ENCODE data around the gene NFIB.

Gene NFIB

GRCh38 chr9:14214693-14215092 lies 99.2 kb downstream of the NFIB start:
- no peak overlapping the region for H3K4me3 ChIP-seq (ENCODE audit: low read length)
- no peaks in the 10 kb centered on the region for H3K9me2 ChIP-seq (replicated peaks; ENCODE audit: insufficient read depth, low read length)
- no peaks in the 10 kb centered on the region for H3K27me3 ChIP-seq (replicated peaks; ENCODE audit: insufficient read depth, low read length)
- H3K9ac ChIP-seq (ENCODE audit: low read length), result no peak overlapping the region
- TF ChIP-seq EZH2phosphoT487 (IDR thresholded peaks at IDR 0.05; ENCODE audit: low read length) (no peak), CTCF (IDR thresholded peaks at IDR 0.05; ENCODE audit: low read length) (no peak), EZH2 (optimal IDR thresholded peaks at IDR 0.05; ENCODE audit: low read depth, low read length) (no peak)
- no peaks in the 10 kb centered on the region for H3K79me2 ChIP-seq (ENCODE audit: low read length)
- no peak overlapping the region for H3K27ac ChIP-seq (ENCODE audit: low read length)
- H3K9me3 ChIP-seq (replicated peaks; ENCODE audit: insufficient read depth, low read length), result no peaks in the 10 kb centered on the region
- DNase-seq, result no peak
- no peaks in the 10 kb centered on the region for H4K20me1 ChIP-seq (ENCODE audit: insufficient read depth, low read length)
- no peak overlapping the region for H3K4me2 ChIP-seq (ENCODE audit: low read depth, low read length)
- H3K36me3 ChIP-seq (replicated peaks; ENCODE audit: insufficient read depth, low read length), result no peaks in the 10 kb centered on the region
- no peaks in the 10 kb centered on the region for H3F3A ChIP-seq (ENCODE audit: insufficient read depth, low read length)
- H2AFZ ChIP-seq (ENCODE audit: low read length), result no peak overlapping the region
- H3K4me1 ChIP-seq (ENCODE audit: low read length), result no peaks in the 10 kb centered on the region

DNA sequence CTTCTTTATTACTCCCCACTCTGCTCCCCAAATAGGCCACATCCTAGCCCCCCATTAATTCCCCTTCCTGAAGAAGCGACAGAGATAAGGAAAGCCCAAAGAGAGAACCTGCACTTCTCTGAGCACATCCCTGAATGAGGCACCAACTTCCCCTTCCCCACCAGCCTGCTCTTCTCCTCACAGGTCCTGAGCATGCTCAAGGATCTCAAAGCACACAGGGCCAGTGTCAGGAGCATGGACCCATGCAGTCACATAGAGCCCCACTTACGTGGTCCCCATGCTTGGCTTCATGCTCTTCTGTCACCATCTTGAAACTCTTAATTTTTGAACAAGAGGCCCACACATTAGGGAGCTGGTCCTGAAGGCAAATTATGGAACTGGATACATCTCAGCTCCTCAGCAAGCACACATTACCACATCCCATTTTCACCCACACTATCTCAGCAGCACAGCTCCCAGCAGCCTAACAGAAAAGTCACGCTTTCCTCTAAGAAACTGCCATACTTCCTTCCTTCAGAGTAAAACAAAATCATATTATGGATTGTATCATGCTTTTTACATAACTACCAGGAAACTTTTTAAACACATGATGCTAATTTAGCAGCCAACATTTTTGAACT lies 99.8 kb downstream of the NFIB start:
- DNase-seq, result no peak
- TF ChIP-seq EZH2 (optimal IDR thresholded peaks at IDR 0.05; ENCODE audit: low read depth, low read length), result no peak

DNA sequence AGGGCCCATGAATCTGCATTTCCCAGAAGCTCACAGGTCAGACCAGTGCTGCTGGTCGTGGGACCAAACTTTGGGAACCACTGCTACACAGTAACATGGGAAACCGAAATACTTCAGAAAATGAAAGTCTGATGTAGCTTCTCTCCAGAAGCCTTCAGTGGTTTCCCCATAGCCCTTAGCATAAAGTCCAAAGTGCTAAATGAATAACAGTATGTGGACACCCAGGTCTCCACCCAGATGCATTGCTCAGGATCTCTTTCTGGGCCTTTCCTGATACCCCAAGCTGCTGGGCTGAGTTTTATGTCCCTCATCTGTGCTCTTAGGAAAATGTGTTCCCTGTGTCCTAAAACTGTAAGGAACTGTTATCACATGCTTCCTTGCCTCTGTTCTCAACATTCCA lies 100.4 kb downstream of the NFIB start:
- Histone ChIP-seq H3K36me3 (replicated peaks; ENCODE audit: insufficient read depth, low read length) (no peaks in the 10 kb centered on the region), H3K27ac (ENCODE audit: low read length) (no peak overlapping the region), H3K9me2 (replicated peaks; ENCODE audit: insufficient read depth, low read length) (no peaks in the 10 kb centered on the region), H3K4me1 (ENCODE audit: low read length) (no peaks in the 10 kb centered on the region), H3K4me2 (ENCODE audit: low read depth, low read length) (no peak overlapping the region), H3K4me3 (ENCODE audit: low read length) (no peak overlapping the region), H3K9me3 (replicated peaks; ENCODE audit: insufficient read depth, low read length) (no peaks in the 10 kb centered on the region), H3K9ac (ENCODE audit: low read length) (no peak overlapping the region), H3K79me2 (ENCODE audit: low read length) (no peaks in the 10 kb centered on the region), H2AFZ (ENCODE audit: low read length) (no peak overlapping the region), H3K27me3 (replicated peaks; ENCODE audit: insufficient read depth, low read length) (no peaks in the 10 kb centered on the region), H3F3A (ENCODE audit: insufficient read depth, low read length) (no peaks in the 10 kb centered on the region), H4K20me1 (ENCODE audit: insufficient read depth, low read length) (no peaks in the 10 kb centered on the region)
- no peak for DNase-seq
- no peak for TF ChIP-seq CTCF (IDR thresholded peaks at IDR 0.05; ENCODE audit: low read length)
- TF ChIP-seq EZH2phosphoT487 (IDR thresholded peaks at IDR 0.05; ENCODE audit: low read length), result no peak
- TF ChIP-seq EZH2 (optimal IDR thresholded peaks at IDR 0.05; ENCODE audit: low read depth, low read length), result no peak

More for the DNA sequence above, 99.8 kb downstream of the NFIB start:
- Histone ChIP-seq H3K27ac (ENCODE audit: low read length) (no peak overlapping the region), H3K79me2 (ENCODE audit: low read length) (no peaks in the 10 kb centered on the region), H3K4me1 (ENCODE audit: low read length) (no peaks in the 10 kb centered on the region), H2AFZ (ENCODE audit: low read length) (no peak overlapping the region), H3K27me3 (replicated peaks; ENCODE audit: insufficient read depth, low read length) (no peaks in the 10 kb centered on the region), H3K9me3 (replicated peaks; ENCODE audit: insufficient read depth, low read length) (no peaks in the 10 kb centered on the region), H3K9ac (ENCODE audit: low read length) (no peak overlapping the region), H3K9me2 (replicated peaks; ENCODE audit: insufficient read depth, low read length) (no peaks in the 10 kb centered on the region), H3K4me2 (ENCODE audit: low read depth, low read length) (no peak overlapping the region), H3K36me3 (replicated peaks; ENCODE audit: insufficient read depth, low read length) (no peaks in the 10 kb centered on the region), H4K20me1 (ENCODE audit: insufficient read depth, low read length) (no peaks in the 10 kb centered on the region), H3F3A (ENCODE audit: insufficient read depth, low read length) (no peaks in the 10 kb centered on the region), H3K4me3 (ENCODE audit: low read length) (no peak overlapping the region)

DNA sequence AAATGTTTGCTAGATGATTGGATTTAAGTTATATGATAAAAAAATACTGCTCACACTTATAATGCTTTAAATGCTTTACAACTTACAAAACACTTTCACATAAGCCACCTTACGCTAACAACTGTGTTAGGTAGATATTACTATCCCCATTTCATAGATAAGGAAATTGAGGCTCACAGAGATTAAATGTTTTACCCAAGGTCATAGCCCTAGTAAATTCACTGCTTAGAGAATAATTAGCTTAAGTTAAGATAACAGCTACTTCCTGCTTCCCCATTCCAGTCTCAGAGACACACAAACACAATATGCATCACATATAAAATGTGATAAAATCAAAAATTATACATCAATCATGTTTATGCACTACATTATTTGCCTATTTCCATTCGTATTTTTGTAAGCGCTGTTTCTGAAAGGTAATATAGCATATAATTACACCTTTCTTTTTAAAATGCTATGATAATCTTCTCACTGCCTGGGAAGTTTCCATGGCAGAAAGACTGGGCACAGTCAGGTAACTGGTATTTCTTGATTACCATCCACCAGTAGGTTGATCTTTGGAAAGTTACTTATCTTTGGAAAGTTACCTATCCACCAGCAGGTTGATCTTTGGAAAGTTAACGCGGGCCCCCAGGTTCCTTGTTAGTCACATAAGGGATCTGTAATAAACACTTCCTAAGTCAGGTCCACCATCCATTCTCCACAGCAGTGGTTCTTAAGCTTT lies 101.1 kb downstream of the NFIB start:
- Histone ChIP-seq H3K9me3 (replicated peaks; ENCODE audit: insufficient read depth, low read length) (no peaks in the 10 kb centered on the region), H3K9ac (ENCODE audit: low read length) (no peak overlapping the region), H3K4me1 (ENCODE audit: low read length) (no peaks in the 10 kb centered on the region), H3K27me3 (replicated peaks; ENCODE audit: insufficient read depth, low read length) (no peaks in the 10 kb centered on the region), H2AFZ (ENCODE audit: low read length) (no peak overlapping the region), H3K9me2 (replicated peaks; ENCODE audit: insufficient read depth, low read length) (no peaks in the 10 kb centered on the region), H3K36me3 (replicated peaks; ENCODE audit: insufficient read depth, low read length) (no peaks in the 10 kb centered on the region), H4K20me1 (ENCODE audit: insufficient read depth, low read length) (no peaks in the 10 kb centered on the region), H3K27ac (ENCODE audit: low read length) (no peak overlapping the region), H3K4me2 (ENCODE audit: low read depth, low read length) (no peak overlapping the region), H3K79me2 (ENCODE audit: low read length) (no peaks in the 10 kb centered on the region), H3K4me3 (ENCODE audit: low read length) (no peak overlapping the region), H3F3A (ENCODE audit: insufficient read depth, low read length) (no peaks in the 10 kb centered on the region)
- no peak for DNase-seq
- TF ChIP-seq CTCF (IDR thresholded peaks at IDR 0.05; ENCODE audit: low read length), result no peak
- TF ChIP-seq EZH2phosphoT487 (IDR thresholded peaks at IDR 0.05; ENCODE audit: low read length), result no peak
- TF ChIP-seq EZH2 (optimal IDR thresholded peaks at IDR 0.05; ENCODE audit: low read depth, low read length), result no peak
